GM18507 (cell line): ENCODE results near the gene NDUFA13.

Source experiments
- DNase-seq: peaks from one replicate; pipeline ENCODE4 v3.0.0; 2011; ENCODE audit warnings: low read depth; ENCODE audit not compliant: insufficient read length; ENCODE audit errors: extremely low spot score
- FAIRE-seq: peaks from 2 replicates; lab custom pipeline; 2011; peaks lifted over from hg19 to GRCh38; lab: Jason Lieb, UNC

NDUFA13 gene

GRCh38 chr19:19529783-19530422, 13.9 kb downstream of the NDUFA13 start:
- FAIRE-seq (no peak), DNase-seq (no peak)

GRCh38 chr19:19530423-19530804, 14.4 kb downstream of the NDUFA13 start:
- no peak for DNase-seq
- FAIRE-seq = no peak

GRCh38 chr19:19530889-19531288, 14.9 kb downstream of the NDUFA13 start:
- FAIRE-seq = no peak
- DNase-seq = no peak

- DNase-seq (peak; percentile 70), FAIRE-seq (peak; percentile 80)
These were observed 16.2 kb downstream of the NDUFA13 start for GRCh38 chr19:19531951-19532805.

GRCh38 chr19:19532806-19533701, 17.0 kb downstream of the NDUFA13 start:
- FAIRE-seq = no peak
- no peak for DNase-seq

- no peak for FAIRE-seq
- DNase-seq = no peak
These were observed 17.8 kb downstream of the NDUFA13 start for GRCh38 chr19:19533841-19534240.

GRCh38 chr19:19534556-19535265, 18.7 kb downstream of the NDUFA13 start:
- no peak for DNase-seq
- FAIRE-seq = no peak

GRCh38 chr19:19535311-19536191, 19.5 kb downstream of the NDUFA13 start:
- DNase-seq = no peak
- no peak for FAIRE-seq

- no peak for DNase-seq
These were observed 21.3 kb downstream of the NDUFA13 start for GRCh38 chr19:19537075-19538048.

GRCh38 chr19:19538061-19538784, 22.2 kb downstream of the NDUFA13 start, which contains the start of gene CILP2:
TSS of gene CILP2 (plus strand) at chr19:19538265. CDS start at chr19:19538350, 85 bp downstream.
- DNase-seq (no peak), FAIRE-seq (no peak)

More at GRCh38 chr19:19537075-19538048, 21.3 kb downstream of the NDUFA13 start:
- no peak for FAIRE-seq

GRCh38 chr19:19538785-19539166, 22.8 kb downstream of the NDUFA13 start:
- FAIRE-seq = no peak
- DNase-seq = no peak

- no peak for FAIRE-seq
- DNase-seq = no peak
These were observed 23.7 kb downstream of the NDUFA13 start for GRCh38 chr19:19539698-19540063.

- FAIRE-seq = no peak
- no peak for DNase-seq
These were observed 24.2 kb downstream of the NDUFA13 start for GRCh38 chr19:19540064-19540714.

- peak; percentile 54 for DNase-seq
- peak; percentile 69 for FAIRE-seq
These were observed 24.9 kb downstream of the NDUFA13 start for GRCh38 chr19:19540715-19541515.

- DNase-seq (no peak), FAIRE-seq (no peak)
These were observed 25.6 kb downstream of the NDUFA13 start for GRCh38 chr19:19541616-19542015.
